ENCODE data around the gene OOSP2.

The OOSP2 gene

GRCh38 chr11:60080535-60080934, 40.3 kb downstream of the OOSP2 start:
- DNase-seq, result no peak

GRCh38 chr11:60084631-60085273, 44.5 kb downstream of the OOSP2 start:
- no peak for DNase-seq

- no peak for DNase-seq
Measured at GRCh38 chr11:60085909-60086308, 45.7 kb downstream of the OOSP2 start.

- DNase-seq, result no peak
Measured at GRCh38 chr11:60087239-60087638, 47.0 kb downstream of the OOSP2 start.

- DNase-seq, result no peak
Measured at GRCh38 chr11:60088364-60088763, 48.2 kb downstream of the OOSP2 start, which contains the start of gene MS4A2. Gene MS4A2 (plus strand): TSS chr11:60088664. CDS start chr11:60088766, 102 bp downstream.

- DNase-seq, result no peak
Measured at GRCh38 chr11:60095477-60096120, 55.4 kb downstream of the OOSP2 start.

- DNase-seq, result no peak
Measured at GRCh38 chr11:60097189-60097588, 57.0 kb downstream of the OOSP2 start.

All from activated T-cell treated with anti-CD3 and anti-CD28 coated beads, Interleukin-2, amount 50 U/mL, for 1 hour (primary cell).